ENCODE results near the gene NUMBL. TPM values are rescaled to one million over a fixed set of nuclear protein-coding genes. Genes with fewer than 3 reads are reported as not detected.

NUMBL gene
- total RNA-seq, 1 donor, result 26.8 TPM

GRCh38 chr19:40616941-40617340, 73.5 kb downstream of the NUMBL start:
- Histone ChIP-seq H3K4me3 (ENCODE audit: insufficient read depth, low read length) (no peak overlapping the region), H2AFZ (ENCODE audit: low read length) (no peak overlapping the region), H3K36me3 (ENCODE audit: insufficient read depth, low read length) (peaks cover 29% of the 10 kb centered on the region), H3K4me2 (ENCODE audit: insufficient read depth, low read length) (no peak overlapping the region), H3K27ac (ENCODE audit: low read depth, low read length) (no peak overlapping the region), H4K20me1 (ENCODE audit: insufficient read depth, low read length) (no peaks in the 10 kb centered on the region), H3K79me2 (ENCODE audit: insufficient read depth, low read length) (no peaks in the 10 kb centered on the region), H3K4me1 (ENCODE audit: insufficient read depth, low read length) (no peaks in the 10 kb centered on the region), H3K9me3 (ENCODE audit: low read depth, low read length) (no peaks in the 10 kb centered on the region), H3K27me3 (ENCODE audit: insufficient read depth, low read length) (no peaks in the 10 kb centered on the region)
- no peak for TF ChIP-seq CTCF (IDR thresholded peaks at IDR 0.05; ENCODE audit: extremely low read depth, low read depth, low read length)
- DNase-seq (ENCODE audit: insufficient read length, low spot score, missing footprints), result no peak

- Histone ChIP-seq H3K27me3 (ENCODE audit: insufficient read depth, low read length) (no peaks in the 10 kb centered on the region), H3K79me2 (ENCODE audit: insufficient read depth, low read length) (no peaks in the 10 kb centered on the region), H3K36me3 (ENCODE audit: insufficient read depth, low read length) (peaks cover 25% of the 10 kb centered on the region), H3K9me3 (ENCODE audit: low read depth, low read length) (no peaks in the 10 kb centered on the region), H3K4me1 (ENCODE audit: insufficient read depth, low read length) (no peaks in the 10 kb centered on the region), H4K20me1 (ENCODE audit: insufficient read depth, low read length) (no peaks in the 10 kb centered on the region), H3K27ac (ENCODE audit: low read depth, low read length) (no peak overlapping the region), H3K4me2 (ENCODE audit: insufficient read depth, low read length) (no peak overlapping the region), H2AFZ (ENCODE audit: low read length) (no peak overlapping the region), H3K4me3 (ENCODE audit: insufficient read depth, low read length) (no peak overlapping the region)
- TF ChIP-seq CTCF (IDR thresholded peaks at IDR 0.05; ENCODE audit: extremely low read depth, low read depth, low read length), result no peak
- no peak for DNase-seq (ENCODE audit: insufficient read length, low spot score, missing footprints)
These were observed 74.3 kb downstream of the NUMBL start for GRCh38 chr19:40616178-40616577.

Small RNAs within 50 kb of the gene (small RNA-seq; reads per million reads assigned to genes)
- not detected for gene RNU6-195P

Other genes starting within 250 kb of the NUMBL start
- gene SERTAD3, start 246.3 kb downstream of the NUMBL start, total RNA-seq, result 21.2 and 23.5 TPM in 2 replicates
- gene BLVRB, start 224.9 kb downstream of the NUMBL start, total RNA-seq, result 75.7 and 82.2 TPM in 2 replicates
- gene SPTBN4, start 223.7 kb downstream of the NUMBL start, total RNA-seq, result 0.72 and 1.2 TPM in 2 replicates
- 16.3 and 18.9 TPM in 2 replicates for gene SHKBP1, start 113.8 kb downstream of the NUMBL start, total RNA-seq
- 13.6 and 16.6 TPM in 2 replicates for gene LTBP4, start 89.3 kb downstream of the NUMBL start, total RNA-seq
- gene COQ8B, start 26.2 kb upstream of the NUMBL start, total RNA-seq, result 32.9 and 34.2 TPM in 2 replicates
- 9.8 and 10.0 TPM in 2 replicates for gene ITPKC, start 26.5 kb upstream of the NUMBL start, total RNA-seq
- gene ACTMAP, start 59.8 kb upstream of the NUMBL start, total RNA-seq, result 1.1 and 1.5 TPM in 2 replicates
- 20.6 and 32.1 TPM in 2 replicates for gene SNRPA, start 60.6 kb upstream of the NUMBL start, total RNA-seq
- 0.72 TPM in 1 of 2 replicates, not detected in the other for gene MIA, start 84.9 kb upstream of the NUMBL start, total RNA-seq
- 8.0 and 13.8 TPM in 2 replicates for gene RAB4B, start 87.6 kb upstream of the NUMBL start, total RNA-seq
- gene EGLN2, start 108.5 kb upstream of the NUMBL start, total RNA-seq, result 69.8 and 75.1 TPM in 2 replicates
- not detected in 2 replicates for gene CYP2A6, start 159.8 kb upstream of the NUMBL start, total RNA-seq
- gene CYP2A7, start 191.6 kb upstream of the NUMBL start, total RNA-seq, result not detected in 2 replicates

Measured in osteoblast (primary cell).